ENCODE data around the gene GPR151.

Gene GPR151

DNA sequence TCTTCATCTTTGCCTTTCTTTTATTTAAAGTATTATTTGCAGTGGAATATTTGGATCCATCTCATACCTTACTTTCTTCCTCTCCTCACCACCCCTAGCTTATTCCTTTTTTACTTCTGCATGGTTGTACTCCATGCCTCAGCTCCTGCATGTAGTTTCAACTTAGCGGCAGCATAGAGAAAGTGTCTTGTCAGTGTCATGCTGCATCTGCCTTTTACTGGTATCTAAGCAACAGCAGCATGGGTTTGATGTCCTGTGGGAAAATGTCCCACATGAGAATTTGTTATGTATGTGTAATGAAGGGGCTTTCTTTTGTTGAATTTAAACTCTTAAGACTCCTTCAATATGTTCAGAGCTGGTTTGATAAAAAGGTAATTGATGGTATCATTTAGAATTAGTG, 48.2 kb downstream of the GPR151 start:
- Histone ChIP-seq H3K27ac (no peak overlapping the region), H3K9me3 (no peaks in the 10 kb centered on the region), H3K36me3 (peaks cover 51 to 61% (median 51%) of the 10 kb centered on the region in 3 donors)

DNA sequence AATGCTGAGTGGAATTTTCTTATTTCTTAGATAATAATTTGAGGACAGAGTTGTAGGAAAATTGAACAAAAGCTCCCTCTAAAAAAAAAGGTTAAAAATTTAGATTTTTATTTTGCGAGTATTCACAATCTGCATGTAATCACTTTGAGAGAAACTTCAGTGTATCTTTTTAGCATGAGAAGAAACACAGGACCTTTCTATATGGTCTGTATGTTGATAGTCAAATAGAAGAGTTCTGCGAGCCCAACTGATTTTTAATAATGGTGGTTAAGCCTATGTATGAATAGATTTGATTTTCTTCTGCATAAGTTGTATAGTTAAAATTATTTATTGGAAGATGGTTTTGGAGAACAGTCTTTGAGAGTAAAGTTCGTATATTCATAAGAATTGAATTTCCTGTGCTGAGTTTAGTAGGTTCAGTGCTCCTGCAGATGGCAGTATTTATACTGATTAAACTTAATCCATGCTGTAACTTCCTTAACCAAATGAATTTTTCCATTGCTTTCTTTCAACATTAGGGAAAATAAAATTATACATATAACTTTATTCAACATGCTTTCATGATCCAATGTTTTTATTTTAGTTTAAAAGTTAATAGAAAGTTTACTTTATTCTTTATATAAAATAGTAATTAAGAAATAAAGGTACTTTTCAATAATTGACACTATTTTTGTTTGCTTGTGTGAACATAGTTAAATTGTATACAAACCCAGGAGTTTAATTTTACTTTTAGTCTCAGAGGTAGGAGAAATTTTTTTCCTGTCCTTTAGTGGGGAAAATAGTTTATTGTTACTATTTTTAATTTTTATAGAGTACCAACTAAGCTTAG, 49.3 kb downstream of the GPR151 start:
- no peak for DNase-seq
- TF ChIP-seq, protein P1, sequence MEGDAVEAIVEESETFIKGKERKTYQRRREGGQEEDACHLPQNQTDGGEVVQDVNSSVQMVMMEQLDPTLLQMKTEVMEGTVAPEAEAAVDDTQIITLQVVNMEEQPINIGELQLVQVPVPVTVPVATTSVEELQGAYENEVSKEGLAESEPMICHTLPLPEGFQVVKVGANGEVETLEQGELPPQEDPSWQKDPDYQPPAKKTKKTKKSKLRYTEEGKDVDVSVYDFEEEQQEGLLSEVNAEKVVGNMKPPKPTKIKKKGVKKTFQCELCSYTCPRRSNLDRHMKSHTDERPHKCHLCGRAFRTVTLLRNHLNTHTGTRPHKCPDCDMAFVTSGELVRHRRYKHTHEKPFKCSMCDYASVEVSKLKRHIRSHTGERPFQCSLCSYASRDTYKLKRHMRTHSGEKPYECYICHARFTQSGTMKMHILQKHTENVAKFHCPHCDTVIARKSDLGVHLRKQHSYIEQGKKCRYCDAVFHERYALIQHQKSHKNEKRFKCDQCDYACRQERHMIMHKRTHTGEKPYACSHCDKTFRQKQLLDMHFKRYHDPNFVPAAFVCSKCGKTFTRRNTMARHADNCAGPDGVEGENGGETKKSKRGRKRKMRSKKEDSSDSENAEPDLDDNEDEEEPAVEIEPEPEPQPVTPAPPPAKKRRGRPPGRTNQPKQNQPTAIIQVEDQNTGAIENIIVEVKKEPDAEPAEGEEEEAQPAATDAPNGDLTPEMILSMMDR (IDR thresholded peaks at IDR 0.05), result peak; percentile 9 to 31
- H3K36me3 ChIP-seq, result peaks cover 41 to 51% (median 43%) of the 10 kb centered on the region in 3 donors

More for the DNA sequence above, 48.2 kb downstream of the GPR151 start:
- Histone ChIP-seq H3K4me1 (no peaks in the 10 kb centered on the region), H3K27me3 (no peaks in the 10 kb centered on the region), H3K4me3 (no peak overlapping the region)
- intact Hi-C loops (cut with DNase I; ENCODE audit: low total_unique reads), result no loop called here
- TF ChIP-seq, protein P1 (IDR thresholded peaks at IDR 0.05), result no peak
- no peak for DNase-seq

DNA sequence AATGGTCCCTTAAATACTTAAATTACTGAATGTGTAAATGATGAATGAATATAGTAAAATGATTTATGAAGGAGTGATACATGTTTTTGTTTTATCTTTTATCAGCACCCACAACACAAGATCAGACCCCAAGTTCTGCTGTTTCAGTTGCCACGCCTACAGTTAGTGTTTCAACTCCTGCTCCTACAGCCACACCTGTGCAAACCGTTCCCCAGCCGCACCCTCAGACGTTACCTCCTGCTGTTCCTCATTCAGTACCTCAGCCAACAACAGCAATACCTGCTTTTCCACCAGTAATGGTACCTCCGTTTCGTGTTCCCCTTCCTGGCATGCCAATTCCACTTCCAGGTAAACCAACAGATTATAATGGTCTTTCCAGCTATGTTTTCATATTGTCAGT, 52.5 kb downstream of the GPR151 start:
- H3K4me1 ChIP-seq, result no peaks in the 10 kb centered on the region
- H3K4me3 ChIP-seq, result no peak overlapping the region
- peaks cover 31 to 51% (median 36%) of the 10 kb centered on the region in 3 donors for H3K36me3 ChIP-seq
- intact Hi-C loops (cut with DNase I; ENCODE audit: low total_unique reads), result no loop called here
- no peaks in the 10 kb centered on the region for H3K9me3 ChIP-seq
- TF ChIP-seq, protein P1 (IDR thresholded peaks at IDR 0.05), result no peak
- H3K27ac ChIP-seq, result no peak overlapping the region
- no peak for DNase-seq
- no peaks in the 10 kb centered on the region for H3K27me3 ChIP-seq

More for the DNA sequence above, 49.3 kb downstream of the GPR151 start:
- Histone ChIP-seq H3K27me3 (no peaks in the 10 kb centered on the region), H3K9me3 (no peaks in the 10 kb centered on the region), H3K4me1 (no peaks in the 10 kb centered on the region), H3K27ac (no peak overlapping the region), H3K4me3 (no peak overlapping the region)
- intact Hi-C loops (cut with DNase I; ENCODE audit: low total_unique reads), result no loop called here
